GM12801 (cell line): Measurements from ENCODE around the gene SLC6A17.

Experiments
- CTCF ChIP-seq: IDR thresholded peaks from one replicate; pipeline ENCODE4 v1.5.1; 2011; ENCODE audit warnings: control low read depth; ENCODE audit not compliant: insufficient read length; ENCODE audit errors: extremely low read depth

SLC6A17 gene

GRCh38 chr1:110163591-110163990, 13.3 kb downstream of the SLC6A17 start:
- no peak for TF ChIP-seq CTCF

- no peak for TF ChIP-seq CTCF
Observed at GRCh38 chr1:110164725-110165350, 14.5 kb downstream of the SLC6A17 start.

- no peak for TF ChIP-seq CTCF
Observed at GRCh38 chr1:110165761-110166231, 15.5 kb downstream of the SLC6A17 start.

GRCh38 chr1:110166861-110167260, 16.6 kb downstream of the SLC6A17 start:
- TF ChIP-seq CTCF: no peak

- no peak for TF ChIP-seq CTCF
Observed at GRCh38 chr1:110170766-110171733, 20.8 kb downstream of the SLC6A17 start.

- TF ChIP-seq CTCF: no peak
Observed at GRCh38 chr1:110172001-110172400, 21.7 kb downstream of the SLC6A17 start.

- no peak for TF ChIP-seq CTCF
Observed at GRCh38 chr1:110173466-110174105, 23.3 kb downstream of the SLC6A17 start.
